NCI-H446 (cell line): ENCODE results near the gene LGI4.

ENCODE experiments used
- DNase-seq, 2 experiments: peaks; one replicate each; lab custom pipeline; 2025; lab: John Stamatoyannopoulos, UW

The LGI4 gene

DNA sequence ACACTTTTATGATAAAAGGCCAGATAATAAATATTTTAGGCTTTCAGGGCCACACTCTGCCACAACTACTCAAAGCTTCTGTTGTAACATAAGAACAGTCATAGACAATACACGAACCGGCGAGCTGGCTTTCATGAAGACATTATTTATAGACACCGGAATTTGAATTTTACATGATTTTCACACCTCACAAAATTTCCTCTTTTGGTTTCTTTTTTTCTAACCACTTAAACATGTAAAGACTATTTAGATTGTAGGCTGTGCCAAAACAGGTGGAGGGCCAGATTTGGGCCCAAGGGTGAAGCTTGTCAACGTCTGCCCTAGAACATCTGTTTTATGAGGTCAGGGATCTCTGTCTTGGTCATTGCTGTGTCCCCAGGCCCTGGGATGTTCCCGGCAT, 48.9 kb downstream of the LGI4 start:
- DNase-seq = no peak

DNA sequence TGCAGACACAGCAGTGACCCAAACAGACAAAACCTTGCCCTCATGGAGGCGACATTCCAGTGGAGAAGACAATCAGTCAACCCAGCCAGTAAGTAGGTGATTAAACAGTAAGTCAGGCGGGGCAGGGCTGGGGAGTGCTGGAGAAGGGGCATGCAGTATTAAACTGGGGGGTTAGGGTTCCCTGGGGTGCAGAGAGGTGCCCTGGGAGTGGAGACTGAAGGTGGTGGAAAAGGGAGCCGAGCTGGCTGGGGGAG, 50.4 kb downstream of the LGI4 start:
- DNase-seq = no peak

DNA sequence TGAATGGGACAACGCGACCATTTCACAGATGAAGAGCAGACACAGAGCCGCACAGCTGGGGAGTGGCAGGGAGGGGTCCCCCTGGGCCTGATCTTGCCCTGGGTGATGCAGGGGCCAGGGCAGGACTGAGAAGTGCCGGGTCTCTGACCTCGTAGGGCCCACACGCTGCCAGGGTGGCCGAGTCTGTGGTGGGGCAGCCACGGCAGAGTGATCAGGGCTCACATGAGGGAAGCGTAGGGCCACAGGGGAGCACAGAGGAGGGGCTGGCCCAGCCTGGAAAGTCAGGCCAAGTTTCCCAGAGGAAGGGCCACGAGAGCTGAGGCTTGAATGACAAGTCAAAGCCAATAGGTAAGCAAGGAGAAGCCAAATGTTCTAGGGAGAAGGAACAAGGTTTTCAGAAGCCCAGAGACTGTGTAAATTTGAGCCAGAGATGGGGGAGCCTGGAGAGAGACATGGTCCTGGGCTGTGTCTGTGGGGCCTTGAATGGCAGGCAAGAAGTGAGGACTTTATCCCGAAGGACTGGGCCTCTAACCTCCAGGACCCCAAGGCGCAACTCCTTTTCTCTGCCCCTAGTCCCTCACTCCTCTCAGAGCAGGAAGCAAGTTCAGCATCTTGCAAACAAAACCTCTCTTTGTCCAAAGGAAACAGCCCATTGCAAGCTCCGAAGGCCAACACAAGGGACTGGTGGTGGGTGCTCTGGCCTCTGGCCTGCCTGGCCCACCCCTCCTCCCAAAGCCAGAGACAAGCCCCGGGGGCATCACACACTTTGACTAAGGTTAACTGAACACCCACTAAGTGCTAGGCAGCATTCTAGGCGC, 51.0 kb downstream of the LGI4 start:
- DNase-seq = no peak

DNA sequence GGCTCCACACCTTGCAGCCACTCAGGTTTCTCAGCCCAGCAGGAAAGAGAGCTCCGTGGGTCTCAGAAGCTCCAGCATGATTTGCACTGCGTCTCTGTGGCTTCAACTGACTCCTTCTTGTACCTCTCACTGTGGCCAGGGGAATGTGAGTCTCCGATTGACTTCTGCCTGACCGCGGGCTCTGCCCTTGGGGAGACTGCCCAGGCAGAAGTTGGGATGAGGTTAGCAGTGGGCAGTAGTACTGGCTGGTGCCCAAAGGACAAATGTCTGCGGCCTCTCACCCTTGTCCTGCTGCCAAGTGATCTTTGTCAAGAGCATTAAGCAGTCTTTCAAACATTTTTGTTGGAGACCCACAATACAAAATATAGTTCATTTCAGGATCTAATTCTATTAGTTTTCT, 53.7 kb downstream of the LGI4 start:
- DNase-seq = no peak

DNA sequence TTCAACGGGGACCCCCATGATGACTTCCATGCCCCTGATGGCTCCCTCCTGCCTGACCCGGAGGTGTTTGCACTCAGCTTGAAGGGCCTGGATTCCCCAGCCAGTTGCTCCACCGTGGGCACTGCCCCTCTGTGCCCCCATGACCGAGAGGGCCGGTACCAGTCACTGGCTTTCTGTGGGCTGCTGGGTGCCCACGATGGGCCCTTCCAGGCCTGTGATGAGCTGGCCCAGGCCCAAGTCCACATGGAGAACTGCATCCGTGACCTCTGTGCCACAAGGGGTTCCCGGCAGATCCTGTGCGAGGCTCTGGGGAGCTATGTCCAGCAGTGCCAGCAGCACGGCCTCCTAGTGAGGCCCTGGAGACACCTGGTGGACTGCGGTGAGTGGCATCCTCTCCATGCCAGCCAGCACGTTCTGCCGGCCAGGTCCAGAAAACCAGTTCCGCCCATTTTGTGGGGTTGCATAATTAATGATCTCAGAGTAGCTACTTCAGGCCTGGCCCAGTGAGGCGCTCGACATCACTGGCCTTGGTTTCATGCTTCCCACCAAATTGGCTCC, 54.2 kb downstream of the LGI4 start:
- DNase-seq = no peak

DNA sequence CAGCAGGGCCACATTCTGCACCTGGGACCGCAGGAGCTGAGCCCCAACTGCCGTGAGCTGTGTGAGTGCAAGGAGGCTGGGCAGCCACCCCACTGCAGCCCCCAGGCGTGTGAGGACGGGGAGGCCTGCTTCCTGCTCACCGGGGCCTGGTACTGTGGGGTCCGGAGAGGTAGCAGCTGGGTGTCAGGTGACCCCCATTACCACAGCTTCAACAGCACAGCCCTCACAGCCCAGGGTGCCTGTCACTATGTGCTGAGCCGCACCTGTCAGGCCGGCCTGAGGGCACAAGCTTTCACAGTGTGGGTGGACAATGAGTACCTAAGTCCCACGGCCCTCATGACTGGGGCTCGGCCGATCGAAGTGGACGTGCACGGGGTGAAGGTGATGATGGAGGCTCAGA, 55.0 kb downstream of the LGI4 start:
- DNase-seq = no peak

DNA sequence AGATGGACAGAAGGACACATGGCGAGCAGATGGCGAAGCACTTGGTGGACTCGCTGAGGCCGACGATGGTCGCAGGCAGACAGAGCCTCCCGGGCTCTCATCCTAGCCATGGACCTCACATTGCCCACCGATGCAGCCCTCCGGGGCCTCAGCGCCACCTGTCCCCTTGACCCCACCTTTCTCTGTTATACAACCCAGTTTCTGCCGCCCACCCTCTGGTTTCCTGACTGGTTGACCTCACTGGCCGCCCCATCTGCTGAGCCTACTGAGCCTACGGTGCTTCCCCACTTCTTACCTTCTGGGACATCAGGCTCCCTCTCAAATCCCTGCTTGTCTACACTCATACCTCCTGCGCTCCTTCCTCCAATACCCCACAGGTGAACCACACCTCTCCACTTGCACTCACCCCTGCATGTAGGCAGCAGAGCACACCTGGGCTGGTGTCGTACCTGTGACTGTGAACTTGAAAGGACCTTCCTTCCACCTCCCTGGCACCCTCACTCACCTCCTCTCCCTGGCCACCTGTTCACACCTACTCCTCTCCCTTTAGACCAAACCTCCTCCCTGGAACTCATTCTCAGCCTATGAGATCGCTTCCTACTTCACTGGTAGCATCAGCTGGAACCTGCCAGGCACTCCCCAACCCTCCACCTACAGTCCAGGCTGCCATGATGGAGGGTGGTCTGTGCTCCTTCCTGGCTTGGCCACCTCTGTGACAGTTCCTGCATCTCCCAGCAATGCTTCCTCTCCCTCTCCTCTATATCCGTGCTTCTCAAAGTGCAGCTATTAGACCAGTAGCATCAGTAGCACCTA, 57.2 kb downstream of the LGI4 start:
- no peak for DNase-seq

DNA sequence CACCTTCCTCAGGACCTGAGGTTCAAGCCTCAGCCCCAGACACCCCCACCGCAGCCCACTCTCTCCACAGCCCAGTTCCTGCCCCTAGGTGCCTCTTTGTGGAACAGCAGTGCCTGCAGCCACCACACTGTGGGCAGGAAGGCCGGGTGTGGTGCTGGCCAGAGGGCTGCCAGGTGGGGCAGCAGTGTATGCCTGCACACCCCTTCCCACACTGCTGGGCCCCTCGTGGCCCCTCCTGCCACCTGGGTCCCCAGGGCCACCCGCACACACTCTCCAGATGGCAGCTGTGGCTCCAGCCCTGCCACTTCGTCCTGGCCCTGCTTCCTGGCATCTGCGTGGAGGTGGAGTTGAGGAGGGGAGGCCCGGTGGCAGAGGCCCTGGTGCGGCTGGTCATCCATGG, 58.2 kb downstream of the LGI4 start:
- no peak for DNase-seq

DNA sequence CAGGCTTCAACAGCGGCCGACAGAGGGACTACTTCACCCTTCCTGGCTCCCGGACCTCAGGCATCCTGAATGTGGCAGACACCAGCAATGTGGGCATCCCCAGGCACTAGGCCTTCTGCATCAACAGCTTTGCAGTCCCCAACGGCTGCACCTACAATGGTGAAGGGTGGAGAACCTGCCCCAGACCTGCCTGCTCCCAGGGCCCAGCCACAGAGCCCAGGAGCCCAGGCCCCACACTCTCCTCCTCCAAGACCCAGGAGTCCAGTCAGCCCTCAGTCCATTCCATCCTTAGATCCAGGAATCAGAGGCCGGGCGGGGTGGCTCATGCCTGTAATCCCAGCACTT, 58.9 kb downstream of the LGI4 start:
- no peak for DNase-seq

DNA sequence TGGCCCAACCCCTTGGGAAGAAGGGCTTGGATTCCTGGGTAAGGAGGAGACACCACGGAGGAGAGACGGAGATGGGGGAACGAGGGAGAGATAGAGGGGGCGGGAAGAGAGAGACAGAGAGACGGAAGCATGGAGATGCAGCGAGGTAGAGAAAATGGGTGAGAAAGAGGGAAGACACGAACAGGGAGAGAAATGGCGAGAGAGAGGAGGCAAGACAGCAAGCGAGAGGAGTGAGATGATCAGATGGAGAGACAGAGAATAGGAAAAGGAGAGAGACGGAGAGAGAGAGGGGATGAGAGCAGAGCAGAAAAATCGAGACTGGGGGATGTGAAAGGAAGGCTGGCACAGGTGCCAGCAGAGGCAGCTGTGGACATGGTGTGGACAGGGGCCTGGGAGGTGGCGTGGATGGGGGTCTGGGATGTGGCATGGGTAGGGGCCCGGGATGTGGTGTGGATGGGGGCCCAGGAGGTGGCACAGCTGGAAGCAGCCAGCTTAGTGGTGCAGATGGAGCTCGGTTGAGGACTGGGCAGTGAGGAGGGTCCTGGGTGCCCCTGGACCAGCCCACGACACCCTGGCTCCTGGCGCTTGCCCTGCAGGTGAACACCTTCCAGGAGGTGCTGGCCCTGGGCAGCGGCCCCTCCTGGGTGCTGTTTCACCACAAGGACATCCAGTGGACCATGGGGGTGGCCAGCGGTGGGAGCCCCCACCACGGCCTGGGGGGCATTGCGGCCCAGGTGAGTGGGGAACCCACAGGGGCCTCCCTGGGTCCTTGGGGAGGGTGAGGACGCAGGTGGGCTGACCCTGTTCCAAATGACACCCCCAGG, 59.4 kb downstream of the LGI4 start:
- DNase-seq = no peak
